Aorta (tissue), 5 donors: ENCODE results near the gene ERICH6B. TPM values are rescaled to one million over a fixed set of nuclear protein-coding genes. Genes with fewer than 3 reads are reported as not detected.

Experiments used
- ATAC-seq: fragments of 200-7000 bp; cut with Tn5 transposase; one replicate; pipeline ENCODE4 v1.9.1; 2022; ENCODE audit warnings: moderate library complexity; ENCODE audit not compliant: low FRiP score
- DNase-seq, 2 donors: peaks; one replicate each; pipeline ENCODE4 v3.0.0-alpha.2; 2020
- H3K27ac ChIP-seq, 2 donors: one replicate each; pipeline ENCODE4 v1.5.1; 2013; ENCODE audit warnings: low read length in 2 of 2, mild to moderate bottlenecking in 2 of 2, moderate library complexity in 2 of 2, control low read depth in 1 of 2, inconsistent platforms in 1 of 2, low read depth in 1 of 2
- H3K27me3 ChIP-seq, 2 donors: one replicate each; pipeline ENCODE4 v1.6.1; 2013; ENCODE audit warnings: control low read depth in 1 of 2, low read length in 1 of 2, mild to moderate bottlenecking in 1 of 2, moderate library complexity in 1 of 2; ENCODE audit not compliant: insufficient read depth in 2 of 2, control insufficient read depth in 1 of 2
- H3K36me3 ChIP-seq, 2 donors: one replicate each; pipeline ENCODE4 v1.6.1; 2013; ENCODE audit warnings: control low read depth in 1 of 2, low read length in 1 of 2, mild to moderate bottlenecking in 1 of 2; ENCODE audit not compliant: insufficient read depth in 2 of 2, control insufficient read depth in 1 of 2
- H3K4me1 ChIP-seq, 2 donors: one replicate each; pipeline ENCODE4 v1.6.1; 2013; ENCODE audit warnings: low read length in 2 of 2, control low read depth in 1 of 2, mild to moderate bottlenecking in 1 of 2, moderate library complexity in 1 of 2; ENCODE audit not compliant: insufficient read depth in 2 of 2, control insufficient read depth in 1 of 2
- H3K4me3 ChIP-seq, 2 donors: one replicate each; pipeline ENCODE4 v1.5.1; 2013; ENCODE audit warnings: low read length in 2 of 2, control low read depth in 1 of 2, mild to moderate bottlenecking in 1 of 2
- H3K9me3 ChIP-seq: one replicate; pipeline ENCODE4 v1.6.1; 2013; ENCODE audit warnings: mild to moderate bottlenecking, low read length; ENCODE audit not compliant: control insufficient read depth
- WGBS, 2 donors: extraction: QIAGEN DNeasy Blood & Tissue Kit; methylation state at CpG; one replicate each; pipeline ENCODE4 v1.1.7; 2013; 5-methylcytosine and 5-hydroxymethylcytosine counted together
- intact Hi-C, 2 donors: fragments of 100-400 bp; cut with DNase I; formaldehyde crosslinking; loops; one replicate each; pipeline versions ENCODE4 v1.14.2 to v1.15.0; 2022
- polyA plus RNA-seq, 2 donors: library from polyadenylated mRNA; stranded (reverse); fragments of 200-250 nt; gene quantifications; one replicate each; pipeline ENCODE4 v1.2.3, GENCODE V29; 2013
- total RNA-seq, 2 donors: library from RNA; stranded (reverse); fragmentation: NEBNext Ultra II Directional; extraction: Animal tissue kit (Norgen Biotek cat#: 25700); gene quantifications; one replicate each; pipeline ENCODE4 v1.2.1, GENCODE V29; 2021
- donor health status: healthy with polysubstance abuse.
- donor health status: Bipolar disorder and iron deficiency.
- donor health status: DM: no; HTN: no; CAD: no.
- donor health status: DM: no; HTN: no; CAD: no.
- donor health status: DM: yes; HTN: yes; CAD: no.

The ERICH6B gene
- total and polyA plus RNA-seq, 4 donors, result not detected

DNA sequence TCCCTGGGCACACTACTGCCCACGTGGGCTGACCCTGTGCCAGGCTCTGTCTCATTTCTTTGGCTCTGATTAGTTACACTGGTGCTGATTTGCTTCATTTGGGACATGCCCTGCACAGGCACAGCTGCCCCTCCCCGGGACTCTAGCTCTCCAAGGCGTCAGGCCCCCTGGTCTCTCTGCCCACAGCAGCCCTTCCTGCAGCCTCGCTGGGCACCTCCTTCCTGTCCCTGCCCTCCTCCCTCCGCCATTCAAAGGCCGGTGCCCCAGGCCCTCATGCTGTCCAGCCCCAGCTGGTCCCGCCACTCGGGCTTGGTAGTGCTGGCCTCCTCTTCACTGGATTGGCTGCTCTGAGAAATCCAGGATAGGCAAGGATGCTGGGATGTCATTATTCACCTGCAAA lies 73.1 kb downstream of the ERICH6B start:
- H3K4me3 ChIP-seq, result no peak overlapping the region
- no peak overlapping the region for H3K27ac ChIP-seq
- WGBS, 2 donors, result 72 to 80% methylated on average over 8 of the region's 8 CpGs
- no peaks in the 10 kb centered on the region for H3K27me3 ChIP-seq
- DNase-seq (no peak), ATAC-seq (no peak)
- H3K4me1 ChIP-seq, result no peaks in the 10 kb centered on the region
- H3K9me3 ChIP-seq, result no peaks in the 10 kb centered on the region
- peaks cover 0 to 2% of the 10 kb centered on the region in 2 donors for H3K36me3 ChIP-seq
- intact Hi-C loops, result no loop called here

DNA sequence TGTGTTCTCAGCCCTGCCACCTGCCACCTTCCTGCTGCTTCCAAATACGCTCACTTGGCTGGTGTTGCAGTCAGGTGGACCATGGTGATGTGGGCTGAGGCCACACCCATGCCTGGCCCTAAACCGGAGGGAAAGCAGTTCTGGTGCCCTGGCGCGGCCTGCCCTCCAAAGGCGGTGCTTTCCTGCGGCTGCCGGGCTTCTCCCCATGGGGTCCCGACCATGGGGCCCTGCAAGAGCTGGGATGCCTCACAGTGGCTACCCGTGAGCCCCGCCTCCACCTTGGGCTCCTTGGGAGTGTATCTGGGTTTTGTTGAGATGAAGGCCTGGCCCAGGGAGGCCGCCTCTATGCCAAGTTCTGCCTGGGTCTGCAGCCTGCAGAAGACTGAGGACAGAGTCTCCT lies 73.7 kb downstream of the ERICH6B start:
- peaks cover 0 to 2% of the 10 kb centered on the region in 2 donors for H3K36me3 ChIP-seq

DNA sequence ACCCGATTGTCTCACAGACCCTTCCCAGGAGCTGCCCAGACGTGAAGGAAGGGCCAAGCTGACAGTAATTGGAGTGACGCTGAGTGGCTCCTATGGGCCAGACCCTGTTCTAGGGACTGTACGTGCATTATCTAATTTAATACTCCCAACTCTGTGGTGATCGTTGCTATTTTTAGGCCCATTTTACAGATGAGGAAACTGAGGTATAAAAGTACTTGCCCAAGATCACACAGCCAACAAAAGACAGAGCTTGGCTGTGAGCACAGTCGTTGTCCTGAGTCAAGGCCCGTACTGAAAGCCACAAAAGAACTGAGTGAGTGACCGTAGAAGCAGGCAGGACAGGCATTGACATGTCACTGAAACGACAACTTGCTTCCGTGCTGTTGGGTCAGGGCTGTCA lies 74.7 kb downstream of the ERICH6B start:
- ATAC-seq (no peak), DNase-seq (no peak)
- Histone ChIP-seq H3K27ac (no peak overlapping the region), H3K36me3 (peaks cover 0 to 2% of the 10 kb centered on the region in 2 donors), H3K4me3 (no peak overlapping the region), H3K4me1 (no peaks in the 10 kb centered on the region), H3K27me3 (no peaks in the 10 kb centered on the region), H3K9me3 (no peaks in the 10 kb centered on the region)
- intact Hi-C loops, result no loop called here
- WGBS, 2 donors, result 94 to 95% methylated on average over 10 of the region's 10 CpGs

More for the DNA sequence above, 73.7 kb downstream of the ERICH6B start:
- intact Hi-C loops, result no loop called here
- no peak for DNase-seq
- Histone ChIP-seq H3K4me1 (no peaks in the 10 kb centered on the region), H3K9me3 (no peaks in the 10 kb centered on the region), H3K4me3 (no peak overlapping the region), H3K27me3 (no peaks in the 10 kb centered on the region), H3K27ac (no peak overlapping the region)
- no peak for ATAC-seq
- 85 to 90% methylated on average over 11 of the region's 11 CpGs for WGBS, 2 donors

DNA sequence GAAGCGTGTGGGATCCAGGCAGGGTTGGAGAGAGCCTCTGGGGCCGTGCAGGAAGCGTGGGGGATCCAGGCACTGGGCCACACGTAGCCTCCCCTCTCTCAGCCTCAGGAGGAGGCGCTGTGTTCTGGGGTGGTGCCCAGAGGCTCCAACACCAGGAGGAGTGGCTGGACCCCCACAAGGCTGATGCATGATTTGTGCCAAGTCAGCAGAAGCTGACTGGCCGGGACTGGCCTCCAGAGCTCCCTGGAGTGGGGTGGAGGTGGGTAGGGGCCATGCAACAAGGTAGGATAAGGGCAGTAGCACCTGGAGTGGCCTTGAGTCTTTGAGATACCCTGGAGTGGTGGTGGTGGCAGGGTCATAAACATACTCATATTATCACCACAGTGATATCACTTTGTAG lies 75.3 kb downstream of the ERICH6B start:
- no peak for ATAC-seq

DNA sequence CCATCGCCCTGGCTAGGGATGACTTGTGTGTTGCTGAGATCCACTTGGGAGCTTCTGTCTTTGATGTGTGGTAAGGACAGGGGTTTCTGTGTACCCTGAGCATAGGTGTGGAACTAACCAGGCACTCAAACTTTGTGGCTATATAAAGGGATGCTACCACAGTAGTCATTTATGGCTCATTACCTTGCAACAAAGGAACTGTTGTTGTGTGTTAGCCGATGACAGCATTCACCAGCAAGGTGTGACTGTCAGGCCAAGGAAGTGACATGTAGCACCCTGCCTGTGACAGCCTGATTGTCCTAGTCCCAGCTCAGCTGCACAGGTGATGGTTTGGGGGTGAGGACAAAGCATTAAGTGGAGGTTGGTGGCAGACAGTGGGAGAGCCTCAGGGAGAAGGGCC lies 77.2 kb downstream of the ERICH6B start:
- H3K4me1 ChIP-seq, result no peaks in the 10 kb centered on the region
- 69% methylated on average over 2 of the region's 2 CpGs for WGBS, 2 donors
- intact Hi-C loops, result no loop called here
- ATAC-seq, result no peak
- H3K9me3 ChIP-seq, result no peaks in the 10 kb centered on the region
- no peak for DNase-seq
- H3K27me3 ChIP-seq, result no peaks in the 10 kb centered on the region
- no peak overlapping the region for H3K27ac ChIP-seq
- peaks cover 6 to 10% of the 10 kb centered on the region in 2 donors for H3K36me3 ChIP-seq
- H3K4me3 ChIP-seq, result no peak overlapping the region

More for the DNA sequence above, 75.3 kb downstream of the ERICH6B start:
- no peak for DNase-seq
- intact Hi-C loops, result no loop called here
- H3K4me3 ChIP-seq, result no peak overlapping the region
- no peaks in the 10 kb centered on the region for H3K27me3 ChIP-seq
- WGBS, 2 donors, result 82% methylated on average over 6 of the region's 6 CpGs
- no peaks in the 10 kb centered on the region for H3K4me1 ChIP-seq
- H3K27ac ChIP-seq, result no peak overlapping the region
- H3K9me3 ChIP-seq, result no peaks in the 10 kb centered on the region
- H3K36me3 ChIP-seq, result peaks cover 0 to 5% of the 10 kb centered on the region in 2 donors

DNA sequence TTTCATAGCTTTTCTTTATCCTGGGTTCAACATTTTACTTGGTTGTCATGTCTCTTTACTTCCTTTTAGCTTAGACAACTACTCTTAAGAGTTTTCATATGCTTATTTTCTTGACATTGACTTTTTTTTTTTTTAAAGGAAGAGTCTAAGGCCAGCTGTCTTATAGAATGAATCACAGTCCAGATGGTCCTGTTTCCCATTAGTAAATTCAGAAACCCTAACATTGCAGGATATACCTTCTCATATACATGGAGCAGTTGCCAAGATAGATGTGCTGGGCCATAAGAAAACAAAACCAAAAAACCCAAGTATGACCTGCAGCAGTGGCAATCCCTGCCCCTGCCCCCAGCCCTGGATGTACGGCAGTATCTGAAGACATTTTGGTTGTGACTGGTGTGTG lies 78.0 kb downstream of the ERICH6B start:
- H3K4me3 ChIP-seq, result no peak overlapping the region

DNA sequence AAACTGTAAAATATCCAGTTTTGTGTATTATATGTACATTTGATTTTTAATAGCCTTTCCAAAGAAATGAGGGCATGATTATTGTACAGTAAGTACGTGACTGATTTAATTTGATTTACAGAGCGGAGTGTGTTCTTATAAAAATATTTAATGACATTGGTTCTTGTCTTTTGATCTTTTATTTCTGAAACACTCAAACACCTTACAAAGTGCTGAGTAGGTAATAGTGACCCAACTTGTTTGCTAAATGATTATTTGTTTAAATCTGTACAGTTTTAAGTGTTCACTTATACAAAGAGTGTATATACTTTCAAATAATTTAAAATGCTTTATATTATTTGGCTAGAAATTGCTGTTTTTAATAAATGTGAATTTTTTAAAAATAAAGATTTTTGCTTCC lies 79.3 kb downstream of the ERICH6B start:
- no peaks in the 10 kb centered on the region for H3K4me1 ChIP-seq
- H3K27me3 ChIP-seq, result no peaks in the 10 kb centered on the region
- intact Hi-C loops, result no loop called here
- ATAC-seq (no peak), DNase-seq (no peak)
- H3K27ac ChIP-seq, result no peak overlapping the region
- H3K36me3 ChIP-seq, result peaks cover 6 to 14% of the 10 kb centered on the region in 2 donors
- no peak overlapping the region for H3K4me3 ChIP-seq
- 93 to 98% methylated on average over 2 of the region's 2 CpGs for WGBS, 2 donors
- H3K9me3 ChIP-seq, result no peaks in the 10 kb centered on the region

More for the DNA sequence above, 78.0 kb downstream of the ERICH6B start:
- 44 to 64% methylated on average over 1 of the region's 1 CpG for WGBS, 2 donors
- Histone ChIP-seq H3K4me1 (no peaks in the 10 kb centered on the region), H3K36me3 (peaks cover 6 to 10% of the 10 kb centered on the region in 2 donors), H3K27ac (no peak overlapping the region), H3K27me3 (no peaks in the 10 kb centered on the region), H3K9me3 (no peaks in the 10 kb centered on the region)
- ATAC-seq, result no peak
- no peak for DNase-seq
- intact Hi-C loops, result no loop called here

DNA sequence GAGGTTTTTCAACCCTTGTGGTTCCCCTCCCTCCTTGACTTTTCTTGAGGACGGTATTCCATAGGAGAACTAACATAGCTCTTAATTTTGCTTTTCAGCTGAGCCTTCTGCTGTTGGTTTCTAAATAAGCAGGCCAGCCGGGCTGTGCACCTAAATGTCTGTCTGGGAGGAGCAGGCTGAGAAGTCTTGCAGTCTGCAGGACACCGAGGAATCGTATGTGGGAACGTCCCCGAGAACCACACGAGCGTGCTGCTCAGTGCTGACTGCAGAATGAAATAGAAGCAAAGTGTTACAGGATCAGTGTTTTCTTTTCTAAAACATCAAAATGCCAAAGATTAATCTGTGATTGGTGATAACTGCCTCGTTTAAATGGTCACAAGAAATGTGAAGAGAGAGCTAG lies 80.9 kb downstream of the ERICH6B start:
- no peaks in the 10 kb centered on the region for H3K9me3 ChIP-seq
- intact Hi-C loops, result no loop called here
- no peak for DNase-seq
- WGBS, 2 donors, result 69 to 72% methylated on average over 9 of the region's 9 CpGs
- no peak overlapping the region for H3K27ac ChIP-seq
- H3K4me3 ChIP-seq, result no peak overlapping the region
- peaks cover 6 to 20% of the 10 kb centered on the region in 2 donors for H3K36me3 ChIP-seq
- H3K4me1 ChIP-seq, result no peaks in the 10 kb centered on the region
- H3K27me3 ChIP-seq, result no peaks in the 10 kb centered on the region
- no peak for ATAC-seq

DNA sequence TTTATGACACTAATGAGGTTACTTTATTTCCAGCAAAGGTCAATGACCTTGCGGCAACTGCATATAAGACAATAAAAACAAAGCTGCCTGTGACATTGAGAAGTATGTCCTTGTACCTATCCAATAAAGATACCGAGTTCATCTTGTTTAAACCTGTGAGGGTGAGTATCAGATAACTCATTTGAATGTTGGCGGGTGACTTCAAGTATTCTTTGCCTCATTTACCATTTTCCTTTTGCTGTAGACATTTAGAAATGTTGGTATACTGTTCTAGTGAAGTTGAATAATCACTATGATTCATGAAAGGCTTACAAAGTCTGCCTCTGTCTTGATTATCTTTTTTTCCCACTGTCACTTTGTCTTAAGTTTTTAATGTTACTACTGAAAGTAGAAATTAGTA lies 85.8 kb downstream of the ERICH6B start:
- 93 to 95% methylated on average over 3 of the region's 3 CpGs for WGBS, 2 donors
- Histone ChIP-seq H3K9me3 (no peaks in the 10 kb centered on the region), H3K27me3 (no peaks in the 10 kb centered on the region), H3K36me3 (peaks cover 0 to 19% of the 10 kb centered on the region in 2 donors), H3K4me1 (no peaks in the 10 kb centered on the region), H3K4me3 (no peak overlapping the region), H3K27ac (no peak overlapping the region)
- intact Hi-C loops, result no loop called here
- ATAC-seq, result no peak
- DNase-seq, result no peak
